OCI-LY3 (cell line): Measurements from ENCODE around the gene C11orf21.

Experiments used
- CTCF ChIP-seq: fragments of 200-600, 300-600 bp; sonication (generic); IDR thresholded peaks from 2 replicates; pipeline ENCODE4 v1.5.1; 2014; ENCODE audit warnings: antibody characterized with exemption, low read length, low read depth
- EZH2phosphoT487 ChIP-seq: fragments of 200-600 bp; shearing (Covaris generic); IDR thresholded peaks from 2 replicates; pipeline ENCODE4 v1.6.1; 2018; ENCODE audit warnings: antibody characterized with exemption, mixed run types, low read depth

DNA sequence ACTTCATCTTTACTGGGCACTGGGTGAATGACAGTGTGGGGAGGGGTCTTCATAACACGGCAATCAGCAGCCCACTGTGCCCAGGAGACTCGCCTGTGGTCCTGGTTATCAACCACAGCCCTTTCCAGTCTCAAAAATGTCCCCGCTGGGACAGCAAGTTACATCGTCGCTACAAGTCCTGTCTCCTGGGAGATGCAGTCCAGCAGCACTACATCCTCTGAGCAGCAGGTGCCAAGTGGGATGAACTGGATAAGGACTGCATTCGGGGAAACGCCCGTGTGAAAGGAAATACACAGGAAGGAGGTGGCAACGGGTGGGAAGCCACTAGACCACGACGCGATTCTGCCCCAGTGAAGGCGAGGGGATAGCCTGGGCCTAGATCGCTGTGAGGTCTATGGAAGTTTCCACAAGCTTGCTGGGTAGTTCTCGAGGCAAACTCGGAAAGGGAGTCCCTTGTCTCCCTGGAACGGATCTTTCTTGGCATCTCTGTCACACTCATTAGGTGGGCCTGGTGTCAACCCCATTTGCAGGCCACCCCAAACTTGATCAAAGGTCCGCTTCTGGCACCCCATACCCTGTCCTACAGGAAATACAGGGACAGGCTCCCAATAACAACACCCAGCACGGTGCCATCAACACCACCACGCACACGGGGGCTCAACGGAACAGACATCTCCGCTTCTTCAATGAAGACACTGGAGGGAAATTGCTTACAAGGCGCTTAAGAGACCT is 35.7 kb downstream of the C11orf21 start:
- TF ChIP-seq CTCF (no peak), EZH2phosphoT487 (no peak)
